Naive thymus-derived CD8-positive, alpha-beta T cell (primary cell): ENCODE data around the gene ZBTB16. TPM values are rescaled to one million over a fixed set of nuclear protein-coding genes. Genes with fewer than 3 reads are reported as not detected.
A peak's percentile ranks its signal among the peaks of the same experiment; 100 is the strongest.

Experiments used
- ATAC-seq, 2 donors: fragments of 150-1000 bp; cut with Tn5 transposase in 1 of 2; sonication (Bioruptor Pico), chemical (Tn5 transposase) in 1 of 2; 1 replicate in 1 of 2; 2 replicates in 1 of 2; pipeline ENCODE4 v1.10.0; 2021; ENCODE audit warnings: mild to moderate bottlenecking in 2 of 2, moderate library complexity in 2 of 2
- POLR2A ChIA-PET: fragments of 350-600 bp; sonication (Branson Sonifier 250); formaldehyde crosslinking; loops from one replicate; lab custom pipeline; 2021; ENCODE audit warnings: antibody characterized with exemption; lab: Charles Lee
- DNase-seq, 10 donors: peaks; one replicate each; pipeline versions ENCODE4 v3.0.0 to v3.0.0-alpha.2; 2020 to 2022
- H3K27ac Mint-ChIP-seq, 10 donors: one replicate each; pipeline ENCODE4 v1.8.0; 2020 to 2022; ENCODE audit warnings: mild to moderate bottlenecking in 10 of 10, mixed read lengths in 10 of 10, moderate library complexity in 4 of 10, inconsistent platforms in 1 of 10
- H3K27me3 Mint-ChIP-seq, 5 donors: one replicate each; pipeline ENCODE4 v1.8.0; 2021 to 2022; ENCODE audit warnings: mixed read lengths in 5 of 5
- H3K36me3 Mint-ChIP-seq, 3 donors: one replicate each; pipeline ENCODE4 v1.8.0; 2020 to 2022; ENCODE audit warnings: mixed read lengths in 3 of 3, mild to moderate bottlenecking in 2 of 3, inconsistent platforms in 1 of 3
- H3K4me1 Mint-ChIP-seq, 4 donors: one replicate each; pipeline ENCODE4 v1.8.0; 2021 to 2022; ENCODE audit warnings: mixed read lengths in 4 of 4
- H3K4me3 Mint-ChIP-seq, 10 donors: one replicate each; pipeline ENCODE4 v1.8.0; 2020 to 2022; ENCODE audit warnings: mild to moderate bottlenecking in 10 of 10, mixed read lengths in 10 of 10, moderate library complexity in 6 of 10, inconsistent platforms in 1 of 10
- H3K9me3 Mint-ChIP-seq, 9 donors: one replicate each; pipeline ENCODE4 v1.8.0; 2020 to 2022; ENCODE audit warnings: mixed read lengths in 9 of 9, mild to moderate bottlenecking in 3 of 9, inconsistent platforms in 1 of 9, moderate library complexity in 1 of 9
- polyA plus RNA-seq, 3 donors: library from polyadenylated mRNA; unstranded; fragments of 300-500 nt; fragmentation: Illumina TruSeq; gene quantifications; one replicate each; pipeline ENCODE4 v1.2.3, GENCODE V29; 2021
- total RNA-seq, 8 experiments: library from RNA in 2 of 8; stranded (reverse) in 2 of 8; gene quantifications; one replicate each; pipeline ENCODE4 v1.2.3 and lab custom pipeline; 2021 to 2026

The ZBTB16 gene
- total and polyA plus RNA-seq, 5 experiments from 2014 or later: 0.21 to 7.5 (median 2.5) TPM

DNA sequence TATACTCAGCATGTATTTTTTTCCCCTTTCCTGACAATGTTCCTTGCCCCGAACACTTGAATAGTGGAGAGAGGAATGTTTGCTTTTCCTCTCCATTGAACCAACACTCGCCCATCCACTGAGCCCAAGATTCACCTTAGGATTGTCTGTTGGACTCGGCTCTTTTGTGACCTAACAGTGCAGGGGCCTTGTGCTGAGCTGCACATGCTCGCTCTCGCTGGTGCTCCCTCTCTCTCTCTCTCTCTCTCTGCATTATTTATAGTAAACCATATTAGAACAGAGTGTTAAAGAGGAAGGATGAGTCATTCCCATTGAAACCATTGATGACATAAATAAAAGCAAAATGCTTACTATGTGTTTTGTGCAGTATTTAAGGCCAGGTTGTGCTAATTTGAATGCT is 20.7 kb downstream of the ZBTB16 start:
- H3K36me3 Mint-ChIP-seq: no peaks in the 10 kb centered on the region
- H3K27ac Mint-ChIP-seq: peak overlapping the region in 3 of 10 donors; percentile 7 to 64 (median 60)
- DNase-seq (no peak), ATAC-seq (peak in 1 of 2 donors; percentile 21)
- no peaks in the 10 kb centered on the region for H3K9me3 Mint-ChIP-seq
- peaks cover 36 to 88% (median 61%) of the 10 kb centered on the region in 4 donors for H3K4me1 Mint-ChIP-seq
- H3K4me3 Mint-ChIP-seq: peak overlapping the region in 2 of 10 donors; percentile 9 to 61
- peaks cover 0 to 11% (median 4%) of the 10 kb centered on the region in 5 donors for H3K27me3 Mint-ChIP-seq
- POLR2A ChIA-PET: interaction anchor here (0.6 kb wide), 1 partner anchor 95 kb away, joined by 4 read pairs; no protein-coding TSS in a partner anchor

DNA sequence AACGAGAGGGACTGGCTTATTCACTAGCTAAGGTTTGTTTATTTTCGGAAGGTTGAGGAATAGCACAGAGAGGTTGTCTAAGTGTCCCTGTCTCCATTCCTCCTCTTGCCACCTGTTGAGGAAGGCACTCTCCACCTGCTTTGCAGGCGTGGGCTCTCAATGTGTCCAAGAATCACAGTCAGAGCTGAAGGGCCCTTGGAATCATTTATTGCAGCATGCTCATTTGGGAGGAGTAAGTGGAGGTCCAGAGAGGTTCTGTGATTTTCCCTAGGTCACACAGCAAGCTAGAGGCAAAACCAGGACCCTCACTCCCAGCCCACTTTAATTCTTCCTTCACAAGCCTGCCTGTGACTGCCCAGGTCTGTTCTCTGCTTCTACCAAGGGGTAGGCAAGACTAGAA is 21.3 kb downstream of the ZBTB16 start:
- Mint-ChIP-seq H3K9me3 (no peaks in the 10 kb centered on the region), H3K4me3 (peak overlapping the region in 1 of 10 donors; percentile 61), H3K4me1 (peaks cover 36 to 87% (median 60%) of the 10 kb centered on the region in 4 donors), H3K27ac (peak overlapping the region in 2 of 10 donors; percentile 47 to 60), H3K27me3 (peaks cover 0 to 11% (median 4%) of the 10 kb centered on the region in 5 donors), H3K36me3 (no peaks in the 10 kb centered on the region)
- ATAC-seq: no peak
- no peak for DNase-seq
- POLR2A ChIA-PET: interaction anchor here (0.6 kb wide), 1 partner anchor 95 kb away, joined by 4 read pairs; no protein-coding TSS in a partner anchor

DNA sequence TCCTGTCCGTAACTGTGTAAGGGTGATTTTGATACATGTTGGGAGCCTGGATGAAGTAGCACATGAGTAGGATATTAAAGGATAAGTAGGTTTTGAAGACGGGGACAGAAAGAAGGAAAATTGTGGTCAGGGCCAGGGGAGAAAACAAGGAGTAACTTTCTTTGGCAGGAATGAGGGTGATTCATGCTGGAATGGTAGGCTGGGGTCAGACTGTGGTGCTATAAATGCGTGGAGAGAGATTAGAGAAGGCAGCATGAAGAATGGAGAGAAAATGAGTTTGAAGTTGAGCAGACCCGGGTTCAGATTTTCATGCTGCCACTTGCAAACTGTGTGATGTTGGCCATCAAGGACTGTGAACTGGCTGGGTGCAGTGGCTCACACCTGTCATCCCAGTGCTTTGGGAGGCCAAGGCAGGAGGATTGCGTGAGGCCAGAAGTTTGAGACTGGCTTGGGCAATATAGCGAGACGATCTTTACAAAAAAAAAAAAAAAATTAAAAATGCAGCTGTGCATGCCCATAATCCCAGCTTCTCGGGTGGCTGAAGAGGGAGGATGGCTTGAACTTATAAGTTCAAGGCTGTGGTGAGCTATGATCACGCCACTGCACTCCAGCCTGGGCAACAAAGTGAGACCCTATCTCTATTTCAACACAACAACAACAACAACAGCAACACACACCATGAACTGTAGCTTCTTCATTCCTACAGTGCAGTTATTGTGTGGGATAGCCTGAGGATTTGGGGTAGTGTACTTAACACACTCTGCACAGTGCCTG is 22.3 kb downstream of the ZBTB16 start:
- Mint-ChIP-seq H3K4me3 (no peak overlapping the region), H3K27me3 (peaks cover 0 to 10% (median 4%) of the 10 kb centered on the region in 5 donors), H3K4me1 (peaks cover 35 to 83% (median 53%) of the 10 kb centered on the region in 4 donors), H3K36me3 (no peaks in the 10 kb centered on the region), H3K9me3 (no peaks in the 10 kb centered on the region), H3K27ac (peak overlapping the region in 2 of 10 donors; percentile 8 to 52)
- DNase-seq (no peak), ATAC-seq (no peak)
- POLR2A ChIA-PET: no interaction called here

DNA sequence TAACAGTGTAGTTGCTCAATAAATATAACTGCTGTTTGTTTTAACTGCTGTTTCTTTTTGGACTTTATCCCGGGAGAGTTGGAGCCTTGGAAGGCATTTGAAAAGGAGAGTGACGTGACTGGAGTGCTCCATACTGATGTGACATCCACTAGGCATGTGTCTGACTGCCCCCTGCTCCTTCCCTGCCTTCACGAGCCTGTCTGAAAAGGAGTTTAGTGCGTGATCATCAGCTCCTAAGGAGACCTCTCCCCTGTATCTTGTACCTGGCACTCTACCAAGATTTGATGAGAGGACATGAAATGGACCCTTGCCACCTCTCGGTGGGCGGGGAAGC is 22.9 kb downstream of the ZBTB16 start:
- H3K36me3 Mint-ChIP-seq: no peaks in the 10 kb centered on the region
- DNase-seq (no peak), ATAC-seq (no peak)
- POLR2A ChIA-PET: interaction anchor here (0.8 to 1.1 kb wide), 2 partner anchors 9 to 89 kb away, joined by 3 read pairs; no protein-coding TSS in a partner anchor
- no peak overlapping the region for H3K4me3 Mint-ChIP-seq
- H3K4me1 Mint-ChIP-seq: peaks cover 35 to 83% (median 53%) of the 10 kb centered on the region in 4 donors
- H3K27me3 Mint-ChIP-seq: peaks cover 0 to 10% (median 4%) of the 10 kb centered on the region in 5 donors
- no peaks in the 10 kb centered on the region for H3K9me3 Mint-ChIP-seq
- H3K27ac Mint-ChIP-seq: peak overlapping the region in 1 of 10 donors; percentile 52

DNA sequence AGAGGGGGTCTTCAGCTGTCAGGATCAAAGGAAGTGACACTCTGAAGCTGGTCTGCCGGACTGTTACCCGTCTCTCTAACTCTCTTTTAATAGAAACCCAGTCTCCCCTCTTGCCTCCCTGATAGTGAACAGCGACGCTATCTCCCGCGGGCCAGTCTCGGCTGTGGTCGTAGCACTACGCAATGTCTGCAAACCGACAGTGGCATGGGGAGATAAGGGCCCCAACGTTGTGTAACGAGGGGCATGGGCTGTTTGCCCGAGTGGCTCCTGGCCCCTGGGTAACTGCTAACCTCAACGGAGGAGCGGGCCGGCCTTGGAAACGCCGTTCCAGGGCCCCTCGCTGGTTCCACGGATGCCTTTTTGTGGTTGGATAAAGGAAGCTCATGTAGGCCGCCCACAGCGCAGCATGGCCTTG is 23.3 kb downstream of the ZBTB16 start:
- no peaks in the 10 kb centered on the region for H3K36me3 Mint-ChIP-seq
- peaks cover 0 to 10% (median 4%) of the 10 kb centered on the region in 5 donors for H3K27me3 Mint-ChIP-seq
- H3K9me3 Mint-ChIP-seq: no peaks in the 10 kb centered on the region
- POLR2A ChIA-PET: interaction anchor here (0.8 to 1.1 kb wide), 2 partner anchors 10 to 88 kb away, joined by 3 read pairs; no protein-coding TSS in a partner anchor
- no peak for DNase-seq
- no peak for ATAC-seq
- H3K27ac Mint-ChIP-seq: peak overlapping the region in 1 of 10 donors; percentile 52
- H3K4me3 Mint-ChIP-seq: peak overlapping the region in 1 of 10 donors; percentile 8
- H3K4me1 Mint-ChIP-seq: peaks cover 34 to 83% (median 52%) of the 10 kb centered on the region in 4 donors

DNA sequence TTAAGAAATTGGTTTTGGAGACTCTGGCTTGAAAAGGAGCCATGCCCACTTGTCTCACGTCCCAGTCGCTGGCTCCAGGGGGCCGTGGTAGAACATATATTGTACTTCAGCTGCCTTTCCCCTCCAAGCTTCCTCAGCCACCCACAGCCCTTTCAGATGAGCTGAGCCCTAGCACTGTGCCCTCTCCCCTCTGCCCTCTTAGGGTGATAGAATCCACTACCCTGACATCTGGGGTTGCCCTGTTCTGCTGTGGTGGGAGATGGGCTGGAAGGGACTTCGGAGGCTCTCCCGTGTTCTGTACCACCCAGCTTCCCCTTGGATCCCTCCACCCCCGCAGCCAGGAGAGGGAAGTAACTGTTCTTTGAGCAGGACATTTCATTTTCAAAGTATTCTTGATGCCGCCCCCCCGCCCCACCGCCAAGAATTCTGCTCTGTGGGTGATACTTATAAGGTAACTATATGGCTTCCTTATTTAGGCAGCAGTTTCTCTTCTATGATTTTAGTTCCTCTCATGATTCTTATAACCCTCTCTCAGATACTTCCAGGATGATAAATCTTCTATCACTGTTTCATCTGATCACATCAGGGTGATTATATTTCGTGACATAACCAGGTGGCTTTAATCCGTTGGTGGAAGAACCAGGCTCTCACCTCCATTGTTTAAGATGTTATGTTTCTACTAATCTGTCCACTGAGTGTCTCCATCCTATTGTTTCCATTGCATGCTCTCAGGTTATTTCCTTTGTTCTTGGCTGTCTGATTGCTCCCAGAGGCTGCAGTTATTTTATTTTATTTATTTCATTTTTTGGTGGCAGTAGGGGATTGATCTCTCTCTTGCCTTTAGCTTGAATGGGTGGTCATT is 24.1 kb downstream of the ZBTB16 start:
- Mint-ChIP-seq H3K4me3 (peak overlapping the region in 5 of 10 donors; percentile 10 to 46 (median 26)), H3K4me1 (peaks cover 29 to 79% (median 44%) of the 10 kb centered on the region in 4 donors), H3K27me3 (peaks cover 0 to 10% (median 4%) of the 10 kb centered on the region in 5 donors)

DNA sequence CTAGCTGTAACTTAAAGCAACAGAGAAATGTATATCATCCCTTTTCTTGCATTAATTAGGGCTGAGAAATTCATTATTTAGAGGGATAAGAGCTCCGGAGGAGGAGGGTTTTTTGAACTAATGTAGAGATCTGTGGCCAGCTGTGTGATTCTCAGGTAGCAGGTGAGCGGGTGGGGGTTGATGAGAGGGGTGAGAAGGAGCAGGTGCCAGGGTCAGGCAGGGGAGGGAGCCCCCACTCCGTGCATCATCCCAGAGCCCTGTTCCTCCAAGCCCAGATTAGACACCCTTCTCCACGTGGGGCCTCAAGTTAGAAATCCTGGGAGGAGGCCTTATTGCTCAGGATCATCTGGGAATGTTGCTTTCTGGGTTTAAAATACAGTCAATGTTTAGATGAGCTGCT is 24.9 kb downstream of the ZBTB16 start:
- no peaks in the 10 kb centered on the region for H3K36me3 Mint-ChIP-seq
- H3K4me3 Mint-ChIP-seq: no peak overlapping the region
- H3K9me3 Mint-ChIP-seq: no peaks in the 10 kb centered on the region
- POLR2A ChIA-PET: interaction anchor here (1.0 kb wide), 1 partner anchor 11 kb away, joined by 4 read pairs; no protein-coding TSS in a partner anchor
- ATAC-seq (no peak), DNase-seq (no peak)
- H3K27me3 Mint-ChIP-seq: peaks cover 0 to 10% (median 4%) of the 10 kb centered on the region in 5 donors
- H3K4me1 Mint-ChIP-seq: peaks cover 26 to 78% (median 38%) of the 10 kb centered on the region in 4 donors
- H3K27ac Mint-ChIP-seq: peak overlapping the region in 1 of 10 donors; percentile 36

More for the DNA sequence above, 24.1 kb downstream of the ZBTB16 start:
- Mint-ChIP-seq H3K36me3 (no peaks in the 10 kb centered on the region), H3K9me3 (no peaks in the 10 kb centered on the region), H3K27ac (peak overlapping the region in 3 of 10 donors; percentile 29 to 60 (median 52))
- no peak for DNase-seq
- POLR2A ChIA-PET: interaction anchor here (0.8 to 1.1 kb wide), 2 partner anchors 11 to 87 kb away, joined by 3 read pairs; no protein-coding TSS in a partner anchor
- no peak for ATAC-seq

DNA sequence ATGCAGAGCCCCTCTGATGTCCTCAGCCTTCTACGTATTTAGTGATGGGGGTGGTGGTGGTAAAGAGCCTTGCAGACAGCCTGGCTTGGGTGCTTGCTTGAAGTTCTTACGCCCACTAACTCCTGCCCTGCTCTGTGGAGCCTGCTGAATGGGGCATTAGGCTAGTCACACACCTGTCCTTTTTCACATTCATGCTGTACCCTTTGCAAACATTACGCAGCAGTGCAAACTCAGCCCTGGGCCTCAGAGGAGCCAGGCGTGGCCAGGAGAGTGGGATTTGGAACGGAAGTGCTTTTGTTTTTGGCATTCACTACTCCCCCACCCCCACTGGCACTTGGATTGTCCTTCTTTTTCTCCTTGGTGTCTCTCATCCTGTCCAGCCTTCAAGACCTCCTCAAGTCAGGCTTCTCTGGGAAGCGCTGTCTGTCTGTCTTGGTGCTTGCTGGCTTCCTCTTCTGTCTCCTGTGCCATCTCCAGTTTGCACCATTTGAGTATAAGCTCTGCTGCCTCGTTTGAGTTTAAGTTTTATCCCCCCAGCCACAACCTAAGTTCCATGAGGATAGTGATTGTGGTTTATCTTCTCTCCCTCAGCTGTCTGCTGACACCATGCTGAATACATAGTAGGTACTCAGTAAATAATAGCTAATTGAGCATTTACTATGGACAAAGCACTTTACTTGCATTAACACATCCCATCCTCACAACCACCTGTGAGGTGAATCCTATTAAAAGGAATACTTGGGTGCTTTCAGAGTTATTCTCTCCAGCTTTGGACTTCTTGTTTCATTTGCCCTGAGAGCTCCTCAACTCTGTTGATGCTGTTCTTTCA is 26.7 kb downstream of the ZBTB16 start:
- Mint-ChIP-seq H3K27ac (peak overlapping the region in 1 of 10 donors; percentile 46), H3K4me1 (peaks cover 19 to 73% (median 28%) of the 10 kb centered on the region in 4 donors), H3K9me3 (no peaks in the 10 kb centered on the region), H3K36me3 (no peaks in the 10 kb centered on the region), H3K27me3 (peaks cover 0 to 10% (median 4%) of the 10 kb centered on the region in 5 donors), H3K4me3 (no peak overlapping the region)
- ATAC-seq: no peak
- POLR2A ChIA-PET: interaction anchor here (1.3 kb wide), 1 partner anchor 16 kb away, joined by 3 read pairs; no protein-coding TSS in a partner anchor
- no peak for DNase-seq

DNA sequence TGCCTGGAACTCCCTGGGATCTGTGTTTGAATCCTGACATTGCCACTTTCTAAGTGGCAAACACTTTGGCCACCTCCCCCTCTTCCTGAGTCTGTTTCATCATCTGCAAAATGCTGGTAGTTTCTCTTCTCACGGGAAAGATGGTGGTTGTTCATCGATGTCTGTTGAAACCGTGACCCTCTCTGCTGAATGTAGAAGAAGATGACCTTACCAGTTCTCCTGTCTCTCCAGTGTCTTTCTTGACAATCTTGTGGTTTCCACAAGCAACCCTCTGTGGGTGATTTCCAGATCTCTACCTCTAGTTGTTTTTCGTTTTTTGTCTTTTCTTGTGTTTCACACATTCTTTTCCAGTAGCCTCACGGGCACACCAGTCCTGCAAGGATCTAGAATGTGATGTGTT is 27.5 kb downstream of the ZBTB16 start:
- POLR2A ChIA-PET: no interaction called here
- Mint-ChIP-seq H3K4me3 (peak overlapping the region in 1 of 10 donors; percentile 21), H3K4me1 (peaks cover 18 to 73% (median 31%) of the 10 kb centered on the region in 4 donors), H3K9me3 (no peaks in the 10 kb centered on the region), H3K27me3 (peaks cover 0 to 10% (median 1%) of the 10 kb centered on the region in 5 donors), H3K36me3 (no peaks in the 10 kb centered on the region), H3K27ac (peak overlapping the region in 2 of 10 donors; percentile 19 to 71)
- ATAC-seq (no peak), DNase-seq (no peak)

DNA sequence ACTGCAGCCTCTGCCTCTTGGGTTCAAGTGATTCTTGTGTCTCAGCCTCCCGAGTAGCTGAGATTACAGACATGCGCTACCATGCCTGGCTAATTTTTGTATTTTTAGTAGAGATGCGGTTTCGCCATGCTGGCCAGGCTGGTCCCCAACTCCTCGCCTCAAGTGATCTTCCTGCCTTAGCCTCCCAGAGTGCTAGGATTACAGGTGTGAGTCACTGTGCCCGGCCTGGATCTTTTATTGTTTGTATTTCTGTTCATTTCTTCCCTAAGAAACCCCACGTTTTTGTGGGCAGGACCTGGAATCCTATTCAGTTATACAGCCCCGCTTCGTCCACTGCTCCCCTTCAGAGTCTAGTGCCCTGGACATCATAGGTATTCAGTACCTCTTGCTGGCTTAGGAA is 28.7 kb downstream of the ZBTB16 start:
- no peak overlapping the region for H3K4me3 Mint-ChIP-seq
- H3K36me3 Mint-ChIP-seq: no peaks in the 10 kb centered on the region
- POLR2A ChIA-PET: no interaction called here
- peaks cover 18 to 73% (median 27%) of the 10 kb centered on the region in 4 donors for H3K4me1 Mint-ChIP-seq
- ATAC-seq: no peak
- H3K9me3 Mint-ChIP-seq: no peaks in the 10 kb centered on the region
- DNase-seq: no peak
- peaks cover 0 to 10% (median 1%) of the 10 kb centered on the region in 5 donors for H3K27me3 Mint-ChIP-seq
- peak overlapping the region in 1 of 10 donors; percentile 71 for H3K27ac Mint-ChIP-seq

DNA sequence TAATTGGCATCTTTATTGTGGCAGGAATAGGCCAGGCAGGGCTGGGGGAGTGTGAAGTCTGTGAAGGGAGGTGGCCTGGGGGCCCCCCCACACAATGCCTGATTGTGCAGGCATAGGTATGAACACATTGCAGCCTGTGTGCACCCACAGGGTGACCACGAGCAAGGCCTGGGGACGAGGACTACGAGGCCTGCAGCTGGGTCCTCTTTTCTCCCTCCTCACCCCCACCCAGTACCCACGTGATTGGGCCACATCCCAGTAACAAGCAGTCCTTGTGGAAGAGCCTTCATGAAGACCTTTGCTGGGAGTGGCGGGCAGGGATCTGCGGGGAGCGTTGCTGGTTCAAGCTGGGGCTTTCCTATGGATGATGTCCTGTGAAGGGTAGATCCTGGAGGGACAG is 29.3 kb downstream of the ZBTB16 start:
- H3K27me3 Mint-ChIP-seq: peaks cover 0 to 5% (median 0%) of the 10 kb centered on the region in 5 donors
- POLR2A ChIA-PET: no interaction called here
- DNase-seq (no peak), ATAC-seq (no peak)
- peaks cover 13 to 72% (median 23%) of the 10 kb centered on the region in 4 donors for H3K4me1 Mint-ChIP-seq
- H3K9me3 Mint-ChIP-seq: no peaks in the 10 kb centered on the region
- H3K27ac Mint-ChIP-seq: peak overlapping the region in 2 of 10 donors; percentile 10 to 29
- H3K36me3 Mint-ChIP-seq: no peaks in the 10 kb centered on the region
- H3K4me3 Mint-ChIP-seq: no peak overlapping the region
